ENCODE data around the gene PRND.

DNA sequence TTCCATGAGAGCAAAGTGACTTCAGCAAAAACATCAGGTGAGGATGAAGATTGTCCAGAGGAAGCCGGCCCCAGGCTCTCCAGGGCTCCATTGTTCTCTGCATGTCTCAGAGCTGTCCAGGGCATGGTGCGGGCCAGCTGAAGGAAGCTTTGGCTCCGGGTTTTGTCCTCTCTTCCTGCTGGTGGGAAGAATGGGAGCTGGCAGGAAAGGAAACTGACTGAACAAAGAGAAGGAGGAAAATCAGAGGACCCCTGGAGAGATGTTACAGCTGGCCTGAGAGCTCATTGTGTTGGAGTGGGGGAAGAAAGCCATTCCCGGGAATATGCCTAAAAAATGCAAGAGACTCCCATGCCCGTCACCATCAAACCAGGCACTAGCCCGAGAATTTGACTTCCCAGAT, 27.1 kb downstream of the PRND start:
- TF ChIP-seq SMARCA5 (IDR thresholded peaks at IDR 0.05) (no peak), CTCF (IDR thresholded peaks at IDR 0.05 in 2 of 3, conservative IDR thresholded peaks at IDR 0.05 in 1 of 3; ENCODE audit: control insufficient read depth in 2 of 3, extremely low read depth in 1 of 3, insufficient read depth in 1 of 3, low read depth in 3 of 3, low read length in 3 of 3) (no peak), BCL11A (IDR thresholded peaks at IDR 0.05; ENCODE audit: low read depth, low read length) (no peak), POLR2AphosphoS2 (IDR thresholded peaks at IDR 0.05; ENCODE audit: low read depth, low read length) (no peak), FOXK2 (IDR thresholded peaks at IDR 0.05) (no peak), EZH2 (IDR thresholded peaks at IDR 0.05; ENCODE audit: borderline replicate concordance, control insufficient read depth, low read depth, low read length) (no peak), ETV6 (conservative IDR thresholded peaks at IDR 0.05 in 1 of 2, IDR thresholded peaks at IDR 0.05 in 1 of 2; ENCODE audit: borderline replicate concordance in 1 of 2, low read depth in 1 of 2) (no peak), ATF7 (IDR thresholded peaks at IDR 0.05; ENCODE audit: low read depth) (no peak), MEF2A (IDR thresholded peaks at IDR 0.05; ENCODE audit: insufficient read depth, low read depth, low read length) (no peak)
